Left ventricle myocardium inferior (tissue), 1 donor: Measurements from ENCODE around the gene BOLL. TPM values are rescaled to one million over a fixed set of nuclear protein-coding genes. Genes with fewer than 3 reads are reported as not detected.

ENCODE experiments used
- DNase-seq: peaks from one replicate; pipeline ENCODE4 v3.0.0-alpha.2; 2020
- H3K27ac ChIP-seq: fragments of 200-600 bp; replicated peaks from 2 replicates; pipeline ENCODE4 v1.8.0; 2021
- H3K27me3 ChIP-seq: fragments of 200-600 bp; 2 replicates; pipeline ENCODE4 v1.8.0; 2021; ENCODE audit warnings: low read depth
- H3K36me3 ChIP-seq: fragments of 200-600 bp; 2 replicates; pipeline ENCODE4 v1.8.0; 2021
- H3K4me1 ChIP-seq: fragments of 200-600 bp; 2 replicates; pipeline ENCODE4 v1.8.0; 2021
- H3K4me3 ChIP-seq: fragments of 200-600 bp; 2 replicates; pipeline ENCODE4 v1.8.0; 2021; ENCODE audit warnings: mild to moderate bottlenecking, moderate library complexity
- H3K9me3 ChIP-seq: fragments of 200-600 bp; replicated peaks from 2 replicates; pipeline ENCODE4 v1.8.0; 2021
- intact Hi-C: fragments of 100-400 bp; cut with micrococcal nuclease; formaldehyde crosslinking; loops from one replicate; pipeline ENCODE4 v1.11.0; 2022
- total RNA-seq: library from RNA; stranded (reverse); fragmentation: NEBNext Ultra II Directional; extraction: Animal tissue kit (Norgen Biotek cat#: 25700); gene quantifications from one replicate; pipeline ENCODE4 v1.2.1, GENCODE V29; 2021
- TF ChIP-seq, protein P1 (sequence below): fragments of 200-600 bp; IDR thresholded peaks from 2 replicates; pipeline ENCODE4 v1.8.0; 2021; ENCODE audit warnings: antibody characterized with exemption, mild to moderate bottlenecking, borderline replicate concordance
- donor health status: DM: no; HTN: yes; CAD: no; lungs with severe emphysema.

The BOLL gene
- total RNA-seq, 1 donor from 2014 or later, result not detected

DNA sequence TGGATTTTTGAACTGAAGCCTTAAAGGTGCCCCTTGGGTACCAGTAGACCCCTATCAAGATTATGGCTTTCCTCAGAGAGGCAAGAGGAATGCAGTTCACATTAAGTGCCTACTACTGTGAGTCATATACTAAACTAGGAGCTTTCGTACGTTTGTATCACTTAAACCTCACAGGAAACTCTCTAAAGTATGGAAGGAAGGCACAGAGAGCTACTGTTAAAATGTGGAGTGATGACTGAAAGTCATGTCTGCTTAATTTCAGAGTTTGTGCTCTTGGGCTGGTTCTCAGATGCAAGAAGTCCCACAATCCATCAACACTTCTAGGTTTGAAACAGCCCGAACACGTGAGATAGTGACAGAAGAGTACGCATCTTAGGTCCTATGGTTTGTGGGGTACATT is 23.9 kb upstream of the BOLL start:
- peak overlapping the region; percentile 91 for H3K4me3 ChIP-seq
- intact Hi-C loops, result loop anchor here (10.0 kb wide), 1 partner anchor 486 kb away; no protein-coding TSS in a partner anchor
- no peak for DNase-seq
- peak overlapping the region; percentile 85 for H3K27ac ChIP-seq
- no peaks in the 10 kb centered on the region for H3K9me3 ChIP-seq
- peaks cover 71% of the 10 kb centered on the region for H3K4me1 ChIP-seq
- TF ChIP-seq, protein P1, sequence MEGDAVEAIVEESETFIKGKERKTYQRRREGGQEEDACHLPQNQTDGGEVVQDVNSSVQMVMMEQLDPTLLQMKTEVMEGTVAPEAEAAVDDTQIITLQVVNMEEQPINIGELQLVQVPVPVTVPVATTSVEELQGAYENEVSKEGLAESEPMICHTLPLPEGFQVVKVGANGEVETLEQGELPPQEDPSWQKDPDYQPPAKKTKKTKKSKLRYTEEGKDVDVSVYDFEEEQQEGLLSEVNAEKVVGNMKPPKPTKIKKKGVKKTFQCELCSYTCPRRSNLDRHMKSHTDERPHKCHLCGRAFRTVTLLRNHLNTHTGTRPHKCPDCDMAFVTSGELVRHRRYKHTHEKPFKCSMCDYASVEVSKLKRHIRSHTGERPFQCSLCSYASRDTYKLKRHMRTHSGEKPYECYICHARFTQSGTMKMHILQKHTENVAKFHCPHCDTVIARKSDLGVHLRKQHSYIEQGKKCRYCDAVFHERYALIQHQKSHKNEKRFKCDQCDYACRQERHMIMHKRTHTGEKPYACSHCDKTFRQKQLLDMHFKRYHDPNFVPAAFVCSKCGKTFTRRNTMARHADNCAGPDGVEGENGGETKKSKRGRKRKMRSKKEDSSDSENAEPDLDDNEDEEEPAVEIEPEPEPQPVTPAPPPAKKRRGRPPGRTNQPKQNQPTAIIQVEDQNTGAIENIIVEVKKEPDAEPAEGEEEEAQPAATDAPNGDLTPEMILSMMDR, result no peak
- H3K27me3 ChIP-seq, result no peaks in the 10 kb centered on the region
- H3K36me3 ChIP-seq, result no peaks in the 10 kb centered on the region

DNA sequence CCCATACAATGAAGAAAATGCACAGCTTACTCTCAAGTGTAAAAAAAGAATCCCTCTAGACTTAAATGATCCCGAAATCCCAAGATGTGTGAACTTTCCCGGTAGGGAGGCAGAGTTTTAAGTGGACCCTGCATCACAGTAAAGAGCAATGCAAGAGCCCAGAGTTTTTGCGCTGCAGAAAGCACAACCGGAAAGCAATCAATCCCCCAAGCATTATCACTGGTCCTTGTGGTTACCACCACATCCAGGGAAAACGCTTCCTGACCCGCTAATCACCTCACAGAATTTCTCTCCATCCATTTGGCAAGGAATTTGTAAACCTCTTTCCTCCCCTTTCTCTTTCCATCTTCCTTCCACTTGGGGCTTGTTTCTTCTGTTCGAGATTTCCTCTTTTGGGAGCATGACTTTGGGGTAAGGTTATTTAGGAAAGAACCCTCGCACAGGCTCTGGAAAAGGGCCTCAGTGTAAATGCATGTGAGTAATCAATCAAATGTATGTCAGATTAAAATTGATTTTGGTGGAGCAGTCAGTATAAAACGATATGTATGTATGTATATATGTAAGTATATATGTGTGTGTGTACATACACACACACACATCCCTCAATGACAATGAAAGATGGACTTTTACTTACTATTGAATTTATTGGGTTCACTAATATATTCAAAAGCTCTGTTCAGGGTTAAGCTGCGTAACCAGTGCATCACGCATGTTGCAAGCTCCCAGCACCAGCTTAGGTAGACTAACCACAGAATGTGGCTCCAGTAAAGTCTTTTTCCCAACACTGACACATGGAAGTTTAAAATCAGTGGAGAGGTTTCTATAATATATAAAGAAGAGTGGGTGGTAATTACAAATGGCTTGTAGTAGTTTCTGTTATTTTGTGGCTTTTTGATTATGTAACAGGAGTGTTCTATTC is 20.9 kb upstream of the BOLL start:
- peaks cover 88% of the 10 kb centered on the region for H3K4me1 ChIP-seq
- TF ChIP-seq, protein P1, result no peak
- DNase-seq, result no peak
- peak overlapping the region; percentile 85 for H3K27ac ChIP-seq
- H3K9me3 ChIP-seq, result no peaks in the 10 kb centered on the region
- intact Hi-C loops, result loop anchor here (10.0 kb wide), 1 partner anchor 489 kb away; no protein-coding TSS in a partner anchor
- H3K27me3 ChIP-seq, result no peaks in the 10 kb centered on the region
- H3K4me3 ChIP-seq, result peak overlapping the region; percentile 91
- H3K36me3 ChIP-seq, result no peaks in the 10 kb centered on the region

DNA sequence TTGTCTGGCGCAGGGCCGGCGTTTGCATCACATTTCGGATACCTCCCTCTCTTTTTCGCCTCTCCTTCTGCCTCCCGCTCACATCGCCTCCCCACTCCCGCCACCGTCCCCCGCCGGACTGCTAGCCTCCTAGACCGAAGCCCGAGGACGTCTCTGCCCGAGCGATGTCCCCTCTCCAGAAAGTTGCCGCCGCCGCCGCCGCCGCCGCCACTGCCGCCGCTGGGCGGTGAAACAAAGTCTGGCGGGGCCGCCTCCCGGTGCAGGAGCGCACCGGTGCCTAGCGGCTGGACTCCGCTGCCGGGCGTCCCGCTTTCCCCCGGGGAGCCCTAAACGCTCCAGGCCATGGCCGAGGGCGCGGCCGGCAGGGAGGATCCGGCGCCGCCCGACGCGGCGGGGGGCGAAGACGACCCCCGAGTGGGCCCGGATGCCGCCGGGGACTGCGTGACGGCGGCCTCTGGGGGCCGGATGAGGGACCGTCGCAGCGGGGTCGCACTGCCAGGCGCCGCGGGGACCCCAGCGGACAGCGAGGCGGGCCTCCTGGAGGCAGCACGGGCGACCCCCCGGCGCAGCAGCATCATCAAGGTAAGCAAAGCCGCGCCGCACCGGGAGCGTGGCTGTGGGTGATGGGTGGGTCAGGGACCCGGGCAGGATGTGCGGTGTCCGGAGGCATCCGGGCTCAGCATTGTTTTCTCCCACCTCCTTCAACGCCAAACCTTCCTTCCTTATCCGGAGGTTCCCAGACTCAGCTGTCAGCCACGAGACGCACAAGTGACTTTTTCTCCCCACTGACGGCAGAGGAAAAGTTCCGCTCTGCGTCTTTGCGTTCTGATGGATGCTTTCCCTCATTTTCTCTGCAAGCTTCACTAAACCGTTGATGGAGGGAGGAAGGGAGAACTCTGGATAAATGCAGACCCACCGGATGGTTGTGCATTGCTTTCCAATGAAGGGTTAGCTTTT is 19.9 kb upstream of the BOLL start:
- H3K36me3 ChIP-seq, result no peaks in the 10 kb centered on the region
- peaks cover 81% of the 10 kb centered on the region for H3K4me1 ChIP-seq
- H3K9me3 ChIP-seq, result no peaks in the 10 kb centered on the region
- no peaks in the 10 kb centered on the region for H3K27me3 ChIP-seq
- peak; percentile 22 for DNase-seq
- intact Hi-C loops, result loop anchor here (5.0 to 10.0 kb wide), 3 partner anchors 252 to 490 kb away; no protein-coding TSS in a partner anchor
- peak overlapping the region; percentile 91 for H3K4me3 ChIP-seq
- TF ChIP-seq, protein P1, result peak; percentile 26
- peak overlapping the region; percentile 85 for H3K27ac ChIP-seq

DNA sequence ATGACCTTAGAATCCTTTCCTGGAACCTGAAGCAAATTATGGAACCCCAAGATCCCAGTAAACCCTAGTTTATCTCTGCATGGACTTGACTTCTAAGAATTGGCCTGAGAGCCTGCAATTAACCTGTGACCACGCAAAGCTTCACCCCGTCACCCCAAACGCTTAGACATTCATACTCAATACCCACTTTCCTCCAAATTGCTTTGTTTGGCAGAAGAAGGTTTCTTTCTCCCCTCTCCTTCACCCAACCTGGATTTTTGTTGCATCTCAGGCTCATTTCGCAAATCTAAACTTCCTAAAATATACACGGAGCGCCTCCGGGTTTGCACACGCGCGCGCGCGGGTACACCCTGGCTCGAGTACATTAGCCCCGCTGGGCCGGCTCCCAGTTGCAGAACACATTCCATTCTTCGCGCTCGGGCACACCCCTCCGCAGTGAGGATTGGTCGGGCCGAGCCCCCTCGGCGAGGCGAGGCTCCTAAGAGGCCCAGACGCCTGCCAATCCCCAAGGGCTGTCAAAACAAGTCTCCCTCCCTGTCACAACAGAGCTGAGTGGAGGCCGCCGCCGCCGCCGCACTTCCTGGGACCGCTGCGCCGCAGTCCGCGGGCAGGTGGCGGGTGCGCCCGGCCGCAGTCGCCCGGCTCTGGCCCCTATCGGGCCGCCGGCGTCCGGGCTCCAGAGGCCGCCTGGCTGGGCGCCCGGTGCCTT is 19.1 kb upstream of the BOLL start, which contains the start of gene PLCL1:
Gene PLCL1, plus strand, starts transcription at position 545 of the 709 bp plus-strand sequence.
- Histone ChIP-seq H3K4me1 (peaks cover 79% of the 10 kb centered on the region), H3K27me3 (no peaks in the 10 kb centered on the region), H3K4me3 (peak within 1 kb of the TSS; percentile 91), H3K27ac (peak within 1 kb of the TSS; percentile 85), H3K9me3 (no peaks in the 10 kb centered on the region), H3K36me3 (no peaks in the 10 kb centered on the region)
- peak; percentile 95 for DNase-seq
- TF ChIP-seq, protein P1, result peak; percentile 46
- intact Hi-C loops, result loop anchor here (5.0 to 10.0 kb wide), 3 partner anchors 253 to 491 kb away; no protein-coding TSS in a partner anchor
